ENCODE results near the gene RTN4R.
"Not testable (repeated sequence)": the region's sequence is repeated elsewhere in the genome, so short reads cannot be mapped to it uniquely, and the experiment has no call there.

GRCh38 chr22:20274374-20274773 is 6.3 kb upstream of the RTN4R start:
- TF ChIP-seq ZNF19 (tag by site-specific recombination; IDR thresholded peaks at IDR 0.05; ENCODE audit: low read depth); ZNF621 (tag by site-specific recombination; IDR thresholded peaks at IDR 0.05); CTCF (tag by site-specific recombination; IDR thresholded peaks at IDR 0.05); SALL2 (tag by site-specific recombination; IDR thresholded peaks at IDR 0.05; ENCODE audit: borderline replicate concordance); ZNF114 (tag by site-specific recombination; IDR thresholded peaks at IDR 0.05): not testable (repeated sequence)

Data from HEK293 (cell line).